GM04504 (cell line): Measurements from ENCODE around the gene MTHFD1.

Experiments
- DNase-seq: peaks from one replicate; pipeline ENCODE4 v3.0.0-alpha.2; 2012; ENCODE audit warnings: low read depth

Gene MTHFD1

GRCh38 chr14:64407329-64407728, 19.2 kb downstream of the MTHFD1 start:
- no peak for DNase-seq

GRCh38 chr14:64409126-64409920, 21.2 kb downstream of the MTHFD1 start:
- DNase-seq, result no peak

GRCh38 chr14:64410084-64410774, 22.1 kb downstream of the MTHFD1 start:
- DNase-seq, result no peak

GRCh38 chr14:64411001-64411400, 22.8 kb downstream of the MTHFD1 start:
- DNase-seq, result no peak

GRCh38 chr14:64412237-64412636, 24.1 kb downstream of the MTHFD1 start:
- no peak for DNase-seq

- no peak for DNase-seq
Observed at GRCh38 chr14:64416348-64416932, 28.3 kb downstream of the MTHFD1 start.

GRCh38 chr14:64417055-64417770, 29.1 kb downstream of the MTHFD1 start:
- DNase-seq, result no peak

- DNase-seq, result no peak
Observed at GRCh38 chr14:64417771-64418125, 29.6 kb downstream of the MTHFD1 start.

- no peak for DNase-seq
Observed at GRCh38 chr14:64419003-64419402, 30.9 kb downstream of the MTHFD1 start.

GRCh38 chr14:64421166-64421565, 33.0 kb downstream of the MTHFD1 start:
- DNase-seq, result no peak

- DNase-seq, result no peak
Observed at GRCh38 chr14:64422005-64422404, 33.9 kb downstream of the MTHFD1 start.

- no peak for DNase-seq
Observed at GRCh38 chr14:64422756-64423155, 34.6 kb downstream of the MTHFD1 start.

GRCh38 chr14:64423987-64424386, 35.8 kb downstream of the MTHFD1 start:
- no peak for DNase-seq

- DNase-seq, result no peak
Observed at GRCh38 chr14:64434528-64434927, 46.4 kb downstream of the MTHFD1 start.

GRCh38 chr14:64438181-64438841, 50.2 kb downstream of the MTHFD1 start:
- DNase-seq, result peak; percentile 65

- DNase-seq, result no peak
Observed at GRCh38 chr14:64439141-64439540, 51.0 kb downstream of the MTHFD1 start.

- DNase-seq, result no peak
Observed at GRCh38 chr14:64440494-64440893, 52.3 kb downstream of the MTHFD1 start.

- DNase-seq, result no peak
Observed at GRCh38 chr14:64442300-64442988, 54.3 kb downstream of the MTHFD1 start.

- DNase-seq, result no peak
Observed at GRCh38 chr14:64444140-64444539, 56.0 kb downstream of the MTHFD1 start.

- DNase-seq, result no peak
Observed at GRCh38 chr14:64444984-64445845, 57.1 kb downstream of the MTHFD1 start.
